GM18858 (cell line): ENCODE measurements around the gene ASTN2.

Source experiments
- ATAC-seq: cut with Tn5 transposase; IDR thresholded peaks from one replicate; pipeline ENCODE4 v1.9.1; 2021; ENCODE audit not compliant: unreplicated experiment

Gene ASTN2

GRCh38 chr9:116550696-116551436 lies 864.0 kb downstream of the ASTN2 start:
- ATAC-seq: no peak

- ATAC-seq: no peak
These were observed 864.8 kb downstream of the ASTN2 start for GRCh38 chr9:116549786-116550660.

- no peak for ATAC-seq
These were observed 865.7 kb downstream of the ASTN2 start for GRCh38 chr9:116549061-116549664.

GRCh38 chr9:116547729-116548426 lies 867.0 kb downstream of the ASTN2 start:
- ATAC-seq: no peak

GRCh38 chr9:116546711-116547581 lies 867.9 kb downstream of the ASTN2 start:
- ATAC-seq: no peak

- no peak for ATAC-seq
These were observed 870.0 kb downstream of the ASTN2 start for GRCh38 chr9:116544896-116545295.

GRCh38 chr9:116543731-116544400 lies 871.0 kb downstream of the ASTN2 start:
- no peak for ATAC-seq

GRCh38 chr9:116541402-116541801 lies 873.5 kb downstream of the ASTN2 start:
- ATAC-seq: no peak

- no peak for ATAC-seq
These were observed 875.3 kb downstream of the ASTN2 start for GRCh38 chr9:116539549-116539948.

- ATAC-seq: no peak
These were observed 889.2 kb downstream of the ASTN2 start for GRCh38 chr9:116525611-116526010.

GRCh38 chr9:116524778-116525470 lies 889.9 kb downstream of the ASTN2 start:
- ATAC-seq: no peak

GRCh38 chr9:116520218-116520617 lies 894.6 kb downstream of the ASTN2 start:
- no peak for ATAC-seq

- ATAC-seq: no peak
These were observed 898.4 kb downstream of the ASTN2 start for GRCh38 chr9:116516456-116516855.

GRCh38 chr9:116515541-116515940 lies 899.3 kb downstream of the ASTN2 start:
- no peak for ATAC-seq

GRCh38 chr9:116506685-116507084 lies 908.2 kb downstream of the ASTN2 start:
- no peak for ATAC-seq

GRCh38 chr9:116504893-116505480 lies 909.9 kb downstream of the ASTN2 start:
- peak; percentile 97 for ATAC-seq

GRCh38 chr9:116504081-116504480 lies 910.8 kb downstream of the ASTN2 start:
- ATAC-seq: no peak

- no peak for ATAC-seq
These were observed 912.1 kb downstream of the ASTN2 start for GRCh38 chr9:116502746-116503145.

GRCh38 chr9:116501871-116502270 lies 913.0 kb downstream of the ASTN2 start:
- no peak for ATAC-seq
